PFSK-1 (cell line): ENCODE measurements around the gene RCAN3.

Experiments
- FOXP2 ChIP-seq: optimal IDR thresholded peaks from 2 replicates; pipeline ENCODE3; 2011; ENCODE audit warnings: borderline replicate concordance, control low read depth, inconsistent platforms; ENCODE audit not compliant: insufficient read depth; ENCODE audit errors: extremely low read length, extremely low read depth
- POLR2AphosphoS5 ChIP-seq: IDR thresholded peaks from 2 replicates; pipeline ENCODE4 v1.6.1; 2012; ENCODE audit warnings: low read depth, mild to moderate bottlenecking, control low read depth, low read length, moderate library complexity
- SIN3A ChIP-seq: IDR thresholded peaks from 2 replicates; pipeline ENCODE4 v1.6.1; 2012; ENCODE audit warnings: mild to moderate bottlenecking, low read length, moderate library complexity, borderline replicate concordance; ENCODE audit not compliant: insufficient read depth
- TAF1 ChIP-seq: IDR thresholded peaks from 2 replicates; pipeline ENCODE4 v1.6.1; 2012; ENCODE audit warnings: low read length, control low read depth, borderline replicate concordance; ENCODE audit not compliant: insufficient read depth
- TF ChIP-seq, protein P1 (sequence below), 2 experiments: IDR thresholded peaks; 2 replicates each; pipeline versions ENCODE4 v1.6.1 to v1.8.0; 2011 to 2012; ENCODE audit warnings: low read depth in 2 of 2, low read length in 2 of 2, control low read depth in 1 of 2, inconsistent platforms in 1 of 2, mild to moderate bottlenecking in 1 of 2, moderate library complexity in 1 of 2; ENCODE audit not compliant: insufficient read depth in 1 of 2

RCAN3 gene

DNA sequence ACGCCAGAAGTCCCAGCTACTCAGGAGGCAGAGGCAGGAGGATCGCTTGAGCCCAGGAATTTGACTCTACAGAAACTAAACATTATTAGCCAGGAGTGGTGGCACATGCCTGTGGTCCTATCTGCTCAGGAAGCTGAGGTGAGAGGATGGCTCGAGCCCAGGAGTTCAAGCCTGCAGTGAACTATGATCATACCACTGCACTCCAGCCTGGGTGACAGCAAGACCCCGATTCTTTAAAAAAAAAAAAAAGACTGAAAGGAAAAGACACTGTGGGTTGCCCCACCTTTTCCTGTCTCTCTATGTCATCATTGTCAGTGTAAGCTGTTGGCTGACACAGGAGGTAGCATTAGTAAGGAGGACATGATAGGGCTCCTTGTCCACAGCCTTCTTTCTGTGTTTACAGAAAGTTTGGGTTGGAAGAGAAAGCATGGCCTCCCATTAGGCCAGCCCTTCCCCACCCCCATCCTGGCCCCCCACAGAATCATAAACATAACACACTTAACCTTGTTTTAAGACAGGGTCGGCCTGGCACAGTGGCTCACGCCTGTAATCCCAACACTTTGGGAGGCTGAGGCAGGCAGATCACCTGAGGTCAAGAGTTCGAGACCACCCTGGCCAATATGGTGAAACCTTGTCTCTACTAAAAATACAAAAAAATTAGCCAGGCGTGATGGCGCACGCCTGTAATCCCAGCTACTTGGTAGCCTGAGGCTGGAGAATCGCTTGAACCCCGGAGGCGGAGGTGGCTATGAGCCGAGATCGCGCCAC lies 20.6 kb upstream of the RCAN3 start:
- no peak for TF ChIP-seq POLR2AphosphoS5
- TF ChIP-seq TAF1, result no peak
- TF ChIP-seq, protein P1, sequence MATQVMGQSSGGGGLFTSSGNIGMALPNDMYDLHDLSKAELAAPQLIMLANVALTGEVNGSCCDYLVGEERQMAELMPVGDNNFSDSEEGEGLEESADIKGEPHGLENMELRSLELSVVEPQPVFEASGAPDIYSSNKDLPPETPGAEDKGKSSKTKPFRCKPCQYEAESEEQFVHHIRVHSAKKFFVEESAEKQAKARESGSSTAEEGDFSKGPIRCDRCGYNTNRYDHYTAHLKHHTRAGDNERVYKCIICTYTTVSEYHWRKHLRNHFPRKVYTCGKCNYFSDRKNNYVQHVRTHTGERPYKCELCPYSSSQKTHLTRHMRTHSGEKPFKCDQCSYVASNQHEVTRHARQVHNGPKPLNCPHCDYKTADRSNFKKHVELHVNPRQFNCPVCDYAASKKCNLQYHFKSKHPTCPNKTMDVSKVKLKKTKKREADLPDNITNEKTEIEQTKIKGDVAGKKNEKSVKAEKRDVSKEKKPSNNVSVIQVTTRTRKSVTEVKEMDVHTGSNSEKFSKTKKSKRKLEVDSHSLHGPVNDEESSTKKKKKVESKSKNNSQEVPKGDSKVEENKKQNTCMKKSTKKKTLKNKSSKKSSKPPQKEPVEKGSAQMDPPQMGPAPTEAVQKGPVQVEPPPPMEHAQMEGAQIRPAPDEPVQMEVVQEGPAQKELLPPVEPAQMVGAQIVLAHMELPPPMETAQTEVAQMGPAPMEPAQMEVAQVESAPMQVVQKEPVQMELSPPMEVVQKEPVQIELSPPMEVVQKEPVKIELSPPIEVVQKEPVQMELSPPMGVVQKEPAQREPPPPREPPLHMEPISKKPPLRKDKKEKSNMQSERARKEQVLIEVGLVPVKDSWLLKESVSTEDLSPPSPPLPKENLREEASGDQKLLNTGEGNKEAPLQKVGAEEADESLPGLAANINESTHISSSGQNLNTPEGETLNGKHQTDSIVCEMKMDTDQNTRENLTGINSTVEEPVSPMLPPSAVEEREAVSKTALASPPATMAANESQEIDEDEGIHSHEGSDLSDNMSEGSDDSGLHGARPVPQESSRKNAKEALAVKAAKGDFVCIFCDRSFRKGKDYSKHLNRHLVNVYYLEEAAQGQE (IDR thresholded peaks at IDR 0.05; ENCODE audit: insufficient read depth in 1 of 2, low read depth in 2 of 2, low read length in 2 of 2), result no peak
- TF ChIP-seq FOXP2, result no peak
- no peak for TF ChIP-seq SIN3A

DNA sequence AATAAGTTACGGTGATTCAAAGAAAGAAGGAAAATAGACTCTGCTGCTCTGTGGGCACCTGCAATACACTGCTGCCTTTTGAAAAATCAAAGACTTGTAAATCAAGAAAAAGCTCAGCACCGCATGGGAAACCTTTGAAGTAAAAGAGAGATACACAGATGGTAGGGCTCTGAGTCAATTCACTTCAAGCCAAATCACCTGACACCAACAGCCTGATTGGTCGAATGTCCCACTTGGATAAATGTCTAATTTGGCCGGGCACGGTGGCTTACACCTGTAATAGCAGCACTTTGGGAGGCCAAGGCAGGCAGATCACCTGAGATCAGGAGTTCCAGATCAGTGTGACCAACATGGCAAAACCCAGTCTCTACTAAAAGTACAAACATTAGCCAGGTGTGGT lies 19.2 kb upstream of the RCAN3 start:
- no peak for TF ChIP-seq POLR2AphosphoS5
- no peak for TF ChIP-seq SIN3A
- no peak for TF ChIP-seq FOXP2
- TF ChIP-seq, protein P1 (IDR thresholded peaks at IDR 0.05; ENCODE audit: insufficient read depth in 1 of 2, low read depth in 2 of 2, low read length in 2 of 2), result no peak
- TF ChIP-seq TAF1, result no peak

DNA sequence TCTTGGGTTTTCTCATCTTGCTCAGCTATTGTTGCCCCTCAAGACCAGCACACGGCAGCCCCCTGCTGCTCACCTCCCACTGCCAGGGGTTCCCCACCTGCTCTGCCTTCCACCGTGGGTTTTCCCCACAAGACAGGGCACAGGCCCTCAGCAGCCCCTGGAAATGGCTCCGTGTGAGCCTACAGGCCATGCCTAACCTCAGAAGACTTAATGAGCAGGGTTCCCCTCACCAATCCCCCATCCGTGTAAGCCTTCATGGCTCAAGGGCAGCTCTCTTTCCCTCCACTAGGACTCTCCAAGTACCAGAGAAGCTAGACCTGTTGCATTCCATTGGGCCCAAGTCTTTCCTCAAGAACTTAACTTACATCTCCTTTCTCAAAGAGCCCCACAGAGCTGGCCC lies 18.4 kb upstream of the RCAN3 start:
- TF ChIP-seq TAF1, result no peak
- TF ChIP-seq, protein P1 (IDR thresholded peaks at IDR 0.05; ENCODE audit: insufficient read depth in 1 of 2, low read depth in 2 of 2, low read length in 2 of 2), result no peak
- no peak for TF ChIP-seq POLR2AphosphoS5
- TF ChIP-seq FOXP2, result no peak
- TF ChIP-seq SIN3A, result no peak

DNA sequence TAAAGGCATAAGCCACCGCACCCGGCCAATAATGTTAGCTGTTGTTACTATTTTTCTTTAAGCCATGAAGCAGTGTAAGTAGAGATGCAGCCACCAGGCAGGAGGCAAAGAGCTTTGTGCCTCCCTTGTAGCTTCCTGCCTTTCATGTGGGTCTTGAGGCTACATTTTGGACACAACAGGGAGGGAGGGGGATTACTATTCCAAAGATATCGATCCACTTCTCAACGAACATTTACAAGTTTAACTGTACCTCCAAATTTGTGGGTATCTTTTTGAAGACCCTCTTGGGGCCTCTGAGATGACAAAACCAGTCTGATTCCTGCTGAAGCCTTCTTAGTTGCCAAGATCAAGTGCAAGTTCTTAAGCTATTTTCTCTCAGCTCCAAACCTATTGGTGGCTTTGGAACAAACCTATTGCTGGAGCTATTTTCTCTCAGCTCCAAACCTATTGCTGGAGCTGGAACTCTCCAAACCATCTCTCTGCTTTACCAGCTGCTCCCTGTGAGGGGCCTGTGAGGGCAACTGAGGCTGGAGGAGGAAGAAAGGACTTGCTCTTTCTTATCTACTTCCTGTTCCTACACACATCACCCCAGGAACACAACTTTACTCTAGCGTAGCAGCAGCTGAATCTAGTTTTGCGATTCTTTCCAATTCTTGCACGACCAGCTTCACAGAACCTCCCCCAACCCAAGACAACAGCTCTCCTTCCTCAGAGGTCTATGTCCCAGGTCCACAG lies 16.1 kb upstream of the RCAN3 start:
- no peak for TF ChIP-seq TAF1
- TF ChIP-seq FOXP2, result no peak
- TF ChIP-seq SIN3A, result no peak
- no peak for TF ChIP-seq POLR2AphosphoS5
- TF ChIP-seq, protein P1 (IDR thresholded peaks at IDR 0.05; ENCODE audit: insufficient read depth in 1 of 2, low read depth in 2 of 2, low read length in 2 of 2), result no peak
